Fibroblast of lung (primary cell): ENCODE measurements around the gene ZFR2.

Experiments used
- EZH2 ChIP-seq: IDR thresholded peaks from 2 replicates; pipeline ENCODE4 v1.5.1; 2012; ENCODE audit warnings: low read length, control low read depth, mild to moderate bottlenecking; ENCODE audit errors: missing control alignments
- TF ChIP-seq, protein P1 (sequence below), 2 donors: IDR thresholded peaks in 1 of 2; conservative IDR thresholded peaks in 1 of 2; 1 replicate in 1 of 2; 2 replicates in 1 of 2; pipeline ENCODE4 v1.5.1; 2011 to 2012; ENCODE audit warnings: low read length in 2 of 2, control low read depth in 1 of 2, inconsistent platforms in 1 of 2, low read depth in 1 of 2, mild to moderate bottlenecking in 1 of 2

DNA sequence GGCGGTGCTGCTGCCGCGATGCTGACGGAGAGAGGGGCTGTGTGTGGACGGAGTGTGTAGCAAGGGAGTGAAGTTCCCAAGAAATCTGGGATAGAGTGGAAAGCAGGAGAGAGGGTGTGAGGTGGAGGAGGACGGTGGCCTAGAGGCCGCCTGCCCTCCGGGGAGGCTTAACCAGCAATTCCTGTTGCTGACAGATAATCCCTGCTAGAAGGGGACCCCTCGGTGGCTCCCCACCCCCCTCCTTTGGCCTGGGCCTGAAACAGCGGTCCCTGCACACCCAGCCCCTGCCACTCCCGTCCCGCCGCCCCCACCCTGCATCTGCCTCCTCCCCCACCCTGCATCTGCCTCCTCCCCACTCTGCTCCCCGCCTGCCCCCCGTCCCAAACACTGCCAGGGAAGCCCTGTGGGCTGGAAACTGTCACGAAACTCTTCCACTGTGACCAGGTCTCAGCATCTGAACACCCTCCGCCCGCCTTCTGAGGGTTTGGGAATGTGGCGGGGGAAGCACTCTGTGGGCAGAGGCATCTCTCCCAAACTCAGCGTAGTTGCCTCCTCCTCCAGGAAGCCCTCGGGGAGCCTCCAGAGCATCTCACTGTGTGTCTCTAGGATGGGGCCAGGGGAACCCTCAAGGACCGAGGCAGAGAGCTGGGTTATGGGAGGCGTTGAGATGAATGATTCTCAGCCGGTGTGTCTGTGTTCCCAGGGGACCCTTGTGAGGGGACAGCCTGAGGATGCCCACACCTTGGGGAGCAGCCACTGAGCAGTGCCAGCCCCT is 65.5 kb downstream of the ZFR2 start:
- TF ChIP-seq EZH2, result no peak
- TF ChIP-seq, protein P1, sequence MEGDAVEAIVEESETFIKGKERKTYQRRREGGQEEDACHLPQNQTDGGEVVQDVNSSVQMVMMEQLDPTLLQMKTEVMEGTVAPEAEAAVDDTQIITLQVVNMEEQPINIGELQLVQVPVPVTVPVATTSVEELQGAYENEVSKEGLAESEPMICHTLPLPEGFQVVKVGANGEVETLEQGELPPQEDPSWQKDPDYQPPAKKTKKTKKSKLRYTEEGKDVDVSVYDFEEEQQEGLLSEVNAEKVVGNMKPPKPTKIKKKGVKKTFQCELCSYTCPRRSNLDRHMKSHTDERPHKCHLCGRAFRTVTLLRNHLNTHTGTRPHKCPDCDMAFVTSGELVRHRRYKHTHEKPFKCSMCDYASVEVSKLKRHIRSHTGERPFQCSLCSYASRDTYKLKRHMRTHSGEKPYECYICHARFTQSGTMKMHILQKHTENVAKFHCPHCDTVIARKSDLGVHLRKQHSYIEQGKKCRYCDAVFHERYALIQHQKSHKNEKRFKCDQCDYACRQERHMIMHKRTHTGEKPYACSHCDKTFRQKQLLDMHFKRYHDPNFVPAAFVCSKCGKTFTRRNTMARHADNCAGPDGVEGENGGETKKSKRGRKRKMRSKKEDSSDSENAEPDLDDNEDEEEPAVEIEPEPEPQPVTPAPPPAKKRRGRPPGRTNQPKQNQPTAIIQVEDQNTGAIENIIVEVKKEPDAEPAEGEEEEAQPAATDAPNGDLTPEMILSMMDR (conservative IDR thresholded peaks at IDR 0.05 in 1 of 2, IDR thresholded peaks at IDR 0.05 in 1 of 2; ENCODE audit: low read depth in 1 of 2, low read length in 2 of 2), result no peak
